Skin of body (tissue), 2 donors: ENCODE data around the gene TREH. TPM values are rescaled to one million over a fixed set of nuclear protein-coding genes. Genes with fewer than 3 reads are reported as not detected.
"Not testable (repeated sequence)": the region's sequence is repeated elsewhere in the genome, so short reads cannot be mapped to it uniquely, and the experiment has no call there.

Experiments used
- DNase-seq: peaks from one replicate; lab custom pipeline; 2025; lab: John Stamatoyannopoulos, UW
- total RNA-seq: library from RNA; depleted of rRNA; stranded (reverse); fragments of >200 nt; gene quantifications from one replicate; pipeline ENCODE4 v1.2.3, GENCODE V29; 2014

Gene TREH, protein sequence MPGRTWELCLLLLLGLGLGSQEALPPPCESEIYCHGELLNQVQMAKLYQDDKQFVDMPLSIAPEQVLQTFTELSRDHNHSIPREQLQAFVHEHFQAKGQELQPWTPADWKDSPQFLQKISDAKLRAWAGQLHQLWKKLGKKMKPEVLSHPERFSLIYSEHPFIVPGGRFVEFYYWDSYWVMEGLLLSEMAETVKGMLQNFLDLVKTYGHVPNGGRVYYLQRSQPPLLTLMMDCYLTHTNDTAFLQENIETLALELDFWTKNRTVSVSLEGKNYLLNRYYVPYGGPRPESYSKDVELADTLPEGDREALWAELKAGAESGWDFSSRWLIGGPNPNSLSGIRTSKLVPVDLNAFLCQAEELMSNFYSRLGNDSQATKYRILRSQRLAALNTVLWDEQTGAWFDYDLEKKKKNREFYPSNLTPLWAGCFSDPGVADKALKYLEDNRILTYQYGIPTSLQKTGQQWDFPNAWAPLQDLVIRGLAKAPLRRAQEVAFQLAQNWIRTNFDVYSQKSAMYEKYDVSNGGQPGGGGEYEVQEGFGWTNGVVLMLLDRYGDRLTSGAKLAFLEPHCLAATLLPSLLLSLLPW
- total RNA-seq: not detected

- no peak for DNase-seq
Observed at GRCh38 chr11:118679483-118679882, at the start of gene TREH. Gene TREH, minus strand, starts transcription at chr11:118679650. Its CDS starts 23 bp downstream, at chr11:118679627.

GRCh38 chr11:118728112-118728511, 48.7 kb upstream of the TREH start:
- DNase-seq: not testable (repeated sequence)

GRCh38 chr11:118727721-118728066, 48.2 kb upstream of the TREH start:
- not testable (repeated sequence) for DNase-seq

DNA sequence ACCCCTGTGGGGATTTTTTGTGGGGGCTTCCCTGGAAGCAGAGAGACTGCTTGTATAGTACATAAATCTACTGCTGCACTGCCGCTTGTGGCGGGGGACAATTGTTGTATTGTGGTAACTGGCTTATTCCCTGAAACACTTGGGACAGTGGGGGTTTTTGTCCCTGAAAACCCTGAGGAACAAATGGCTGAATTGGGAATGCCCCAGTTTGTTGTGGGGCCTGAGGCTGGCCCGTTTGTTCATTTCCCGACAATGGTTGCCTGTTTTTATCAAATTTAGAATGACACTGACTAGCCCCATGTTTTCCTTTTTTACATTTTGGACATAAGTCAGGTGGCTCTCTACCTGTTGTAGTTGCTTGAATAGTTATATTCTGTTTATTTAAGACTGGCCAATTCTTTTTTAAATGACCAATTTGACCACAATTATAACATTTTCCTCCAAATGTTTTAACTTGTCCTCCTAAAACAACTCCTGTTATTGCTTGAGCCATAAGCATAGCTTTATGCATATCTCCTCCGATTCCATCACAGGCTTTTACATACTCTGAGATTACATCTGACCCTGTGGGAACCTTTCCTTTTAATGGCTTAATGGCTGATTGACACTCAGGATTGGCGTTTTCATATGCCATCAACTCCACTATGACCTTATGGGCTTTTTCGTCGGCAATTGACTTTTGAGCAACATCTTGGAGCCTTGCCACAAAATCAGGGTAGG, 47.7 kb upstream of the TREH start:
- not testable (repeated sequence) for DNase-seq

DNA sequence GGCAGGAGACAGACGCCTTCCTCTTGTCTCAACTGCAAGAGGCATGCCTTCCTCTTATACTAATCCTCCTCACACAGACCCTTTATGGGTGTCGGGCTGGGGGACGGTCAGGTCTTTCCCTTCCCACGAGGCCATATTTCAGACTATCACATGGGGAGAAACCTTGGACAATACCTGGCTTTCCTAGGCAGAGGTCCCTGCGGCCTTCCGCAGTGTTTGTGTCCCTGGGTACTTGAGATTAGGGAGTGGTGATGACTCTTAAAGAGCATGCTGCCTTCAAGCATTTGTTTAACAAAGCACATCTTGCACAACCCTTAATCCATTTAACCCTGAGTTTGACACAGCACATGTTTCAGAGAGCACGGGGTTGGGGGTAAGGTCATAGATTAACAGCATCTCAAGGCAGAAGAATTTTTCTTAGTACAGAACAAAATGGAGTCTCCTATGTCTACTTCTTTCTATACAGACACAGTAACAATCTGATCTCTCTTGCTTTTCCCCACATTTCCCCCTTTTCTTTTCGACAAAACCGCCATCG, 42.1 kb upstream of the TREH start:
- DNase-seq: not testable (repeated sequence)

DNA sequence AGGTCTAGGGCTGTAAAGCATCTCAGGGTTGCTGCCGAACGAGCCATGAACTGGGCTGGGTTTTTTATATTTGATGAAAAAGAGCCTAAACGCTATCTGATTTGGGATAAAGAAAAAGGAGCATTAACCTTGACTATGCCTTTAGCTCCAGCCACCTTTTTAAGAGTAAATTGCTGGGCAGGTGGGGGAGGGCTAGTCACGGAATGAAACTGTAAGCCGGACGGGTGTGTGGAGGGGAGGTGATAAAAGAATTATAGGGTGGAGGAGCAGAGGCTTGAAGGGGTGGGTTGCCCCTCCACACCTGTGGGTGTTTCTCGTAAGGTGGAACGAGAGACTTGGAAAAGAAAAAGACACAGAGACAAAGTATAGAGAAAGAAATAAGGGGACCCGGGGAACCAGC, 41.3 kb upstream of the TREH start:
- DNase-seq: not testable (repeated sequence)

DNA sequence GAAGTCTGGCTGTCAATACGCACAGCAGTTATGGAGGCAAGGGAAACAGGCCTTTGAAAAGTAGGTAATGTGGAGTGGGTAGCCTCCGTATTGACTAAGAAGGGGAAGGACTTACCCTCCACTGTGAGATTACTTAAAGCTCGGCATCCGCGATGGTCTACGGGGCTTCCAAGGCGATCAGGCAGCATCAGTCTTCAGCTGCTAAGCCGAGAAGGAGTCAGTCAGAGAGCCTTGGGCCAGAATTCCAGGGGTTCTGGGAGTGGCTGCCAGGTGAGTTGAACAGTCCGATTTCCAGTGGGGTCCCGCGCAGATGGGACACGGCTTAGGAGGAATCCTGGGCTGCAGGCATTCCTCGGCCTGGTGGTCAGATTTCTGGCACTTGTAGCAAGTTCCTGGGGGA, 40.6 kb upstream of the TREH start:
- DNase-seq: not testable (repeated sequence)

DNA sequence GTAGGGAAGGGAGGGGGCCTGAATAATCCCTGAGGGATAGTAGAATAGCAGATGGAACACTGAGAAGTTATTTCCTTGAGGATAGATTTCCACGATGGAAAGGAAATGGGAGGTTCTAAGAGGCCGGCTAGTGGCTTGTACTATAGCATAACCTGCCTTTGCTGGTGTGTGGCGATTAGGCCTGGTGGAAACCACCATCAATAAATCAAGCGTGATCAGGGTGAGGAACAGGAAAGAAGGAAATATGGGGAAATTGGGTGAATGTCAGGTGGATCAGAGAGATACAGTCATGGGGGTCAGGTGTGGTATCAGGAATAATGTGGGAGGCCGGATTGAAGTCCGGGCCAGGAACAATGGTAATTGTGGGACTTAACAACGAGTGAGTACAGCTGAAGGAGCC, 39.1 kb upstream of the TREH start:
- not testable (repeated sequence) for DNase-seq

DNA sequence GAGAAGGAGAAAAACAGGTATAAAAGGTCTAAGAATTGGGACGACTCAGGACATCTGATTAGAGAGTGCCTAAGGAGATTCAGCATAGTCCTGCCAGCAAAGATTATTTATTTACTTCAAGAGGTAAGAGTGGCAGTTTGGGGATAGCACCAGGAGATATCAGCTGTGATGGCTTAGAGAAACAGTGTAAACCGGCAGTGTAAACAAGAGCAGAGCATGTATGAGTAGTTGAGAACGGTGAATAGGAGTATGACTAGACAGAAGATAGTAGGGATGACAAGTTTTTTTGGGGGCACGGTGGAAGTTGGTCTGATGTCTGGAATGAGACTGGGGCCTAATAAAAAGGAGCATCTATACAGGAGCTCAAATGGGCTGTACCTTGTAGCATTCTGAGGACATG, 38.3 kb upstream of the TREH start:
- DNase-seq: not testable (repeated sequence)

DNA sequence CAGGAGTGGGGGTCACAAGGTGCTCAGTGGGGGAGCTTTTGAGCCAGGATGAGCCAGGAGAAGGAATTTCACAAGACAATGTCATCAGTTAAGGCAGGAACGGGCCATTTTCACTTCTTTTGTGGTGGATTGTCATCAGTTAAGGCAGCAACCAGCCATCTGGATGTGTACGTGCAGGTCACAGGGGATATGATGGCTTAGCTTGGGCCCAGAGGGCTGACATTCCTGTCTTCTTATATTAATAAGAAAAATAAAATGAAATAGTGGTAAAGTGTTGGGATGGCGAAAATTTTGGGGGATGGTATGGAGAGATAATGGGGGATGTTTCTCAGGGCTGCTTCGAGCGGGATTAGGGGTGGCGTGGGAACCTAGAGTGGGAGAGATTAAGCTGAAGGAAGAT, 37.8 kb upstream of the TREH start:
- DNase-seq: not testable (repeated sequence)

DNA sequence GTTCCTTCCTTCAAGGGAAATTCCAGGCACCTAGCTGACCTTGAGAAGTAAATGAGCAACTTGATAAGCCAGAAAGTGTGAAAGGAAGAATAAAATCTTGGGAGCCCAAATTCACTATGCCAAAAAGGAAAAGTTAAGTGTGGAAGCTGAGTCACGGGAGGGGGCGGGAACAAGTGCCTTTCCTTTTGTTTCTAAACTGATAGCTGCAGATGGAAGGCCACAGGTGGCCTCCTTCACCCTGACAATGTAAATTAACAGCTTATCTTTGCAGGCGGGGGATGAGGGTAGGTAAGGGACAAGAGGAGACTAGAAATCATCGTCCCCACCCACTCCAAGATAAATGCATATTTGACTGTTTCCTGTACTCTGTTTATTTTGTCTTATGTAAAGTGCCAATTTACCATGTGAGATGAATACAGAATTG, 36.4 kb upstream of the TREH start:
- no peak for DNase-seq

DNA sequence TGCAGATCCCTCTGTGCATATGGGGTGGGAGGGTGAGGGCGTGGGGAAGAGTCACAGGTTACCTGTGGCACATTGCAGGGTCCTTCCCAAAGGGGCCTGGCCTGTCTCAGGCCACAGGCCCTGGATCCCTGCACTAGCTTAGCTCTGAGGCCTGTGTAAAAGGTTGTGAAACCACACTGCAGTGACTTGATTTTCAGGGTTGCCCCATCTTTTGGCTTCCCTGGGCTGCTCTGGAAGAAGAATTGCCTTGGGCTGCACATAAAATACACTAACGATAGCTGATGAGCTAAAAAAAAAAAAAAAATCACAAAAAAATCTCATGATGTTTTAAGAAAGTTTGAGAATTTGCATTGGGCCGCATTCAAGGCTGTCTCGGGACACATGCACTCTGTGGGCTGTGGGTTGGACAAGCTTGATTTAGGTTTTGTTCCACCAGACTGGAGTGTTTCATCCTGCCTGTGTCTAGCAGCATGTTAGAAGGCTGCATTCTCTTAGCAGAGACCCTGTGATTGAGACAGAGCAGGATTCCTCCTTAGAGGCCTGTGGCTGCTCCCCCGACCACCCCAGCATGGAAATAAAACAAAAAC, 35.9 kb upstream of the TREH start:
- no peak for DNase-seq

DNA sequence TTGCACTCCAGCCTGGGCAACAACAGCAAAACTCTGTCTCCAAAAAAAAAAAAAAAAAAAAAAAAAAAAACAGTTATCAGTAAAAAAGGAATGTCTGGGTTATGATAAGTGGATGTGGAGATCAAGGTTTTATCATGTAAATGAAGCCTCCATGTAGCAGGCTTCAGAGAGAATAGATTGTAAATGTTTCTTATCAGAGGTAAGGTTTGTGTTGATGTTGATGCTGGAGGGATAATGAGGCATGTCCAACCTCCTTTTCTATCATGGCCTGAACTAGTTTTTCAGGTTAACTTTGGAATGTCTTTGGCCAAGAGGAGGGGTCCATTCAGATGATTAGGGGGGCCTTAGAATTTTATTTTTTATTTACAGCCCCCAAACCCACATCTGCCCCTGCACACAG, 35.4 kb upstream of the TREH start:
- no peak for DNase-seq

- not testable (repeated sequence) for DNase-seq
Observed at GRCh38 chr11:118714416-118714815, 35.0 kb upstream of the TREH start.

DNA sequence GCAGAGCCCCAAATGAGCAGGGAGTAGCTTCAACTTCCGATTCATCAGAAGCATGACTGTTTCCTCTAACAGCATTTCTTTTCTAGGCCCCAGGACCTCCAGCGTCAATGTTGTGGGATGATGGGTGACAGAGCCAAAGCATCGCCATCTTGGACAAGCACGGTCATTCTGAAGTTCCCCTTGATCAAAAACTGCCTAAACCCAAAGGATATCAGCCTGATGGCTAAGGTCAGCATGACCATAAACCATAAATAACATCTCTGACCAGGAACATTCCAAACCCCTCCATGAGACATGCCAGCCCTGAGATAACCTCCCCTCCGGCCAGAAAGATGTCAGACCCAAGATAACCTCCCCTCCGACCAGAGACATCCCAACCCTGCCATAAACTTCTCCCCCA, 28.8 kb upstream of the TREH start:
- no peak for DNase-seq

- DNase-seq: no peak
Observed at GRCh38 chr11:118706546-118706825, 27.0 kb upstream of the TREH start.

DNA sequence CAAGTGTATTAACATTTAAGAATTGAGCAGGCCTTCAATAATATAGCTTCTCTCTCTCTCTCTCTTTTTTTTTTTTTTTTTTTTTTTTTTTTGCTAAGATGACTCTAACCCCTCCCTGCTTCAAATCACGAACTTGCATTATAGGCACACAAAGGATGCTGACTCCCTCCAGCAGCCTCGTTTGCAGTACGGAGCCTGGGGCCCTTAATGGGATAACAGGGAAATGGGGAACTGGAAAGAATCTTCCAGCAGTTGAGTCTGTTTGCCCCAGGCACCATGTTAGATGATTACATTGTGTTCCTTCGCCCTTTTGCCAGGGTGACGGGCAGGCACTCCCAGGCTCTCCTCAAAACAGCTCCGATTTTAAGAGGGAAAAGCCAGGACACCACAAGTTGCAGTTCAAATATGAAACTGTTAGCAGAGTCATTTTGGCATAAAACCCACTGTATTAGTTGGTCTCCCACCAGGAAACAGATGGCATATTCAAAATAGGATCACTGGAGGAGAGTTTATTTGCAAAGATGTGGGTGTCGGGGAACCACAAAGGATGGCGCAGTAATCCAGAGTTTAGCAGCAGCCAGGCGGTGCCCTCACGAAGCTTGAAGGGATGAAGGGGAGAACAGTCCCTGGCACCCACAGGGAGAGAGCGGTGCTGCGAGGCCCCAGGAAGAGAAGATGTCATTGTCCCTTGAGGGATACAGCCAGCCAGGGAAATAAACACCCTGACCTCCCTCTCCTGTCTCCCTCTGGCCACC, 26.5 kb upstream of the TREH start:
- no peak for DNase-seq

DNA sequence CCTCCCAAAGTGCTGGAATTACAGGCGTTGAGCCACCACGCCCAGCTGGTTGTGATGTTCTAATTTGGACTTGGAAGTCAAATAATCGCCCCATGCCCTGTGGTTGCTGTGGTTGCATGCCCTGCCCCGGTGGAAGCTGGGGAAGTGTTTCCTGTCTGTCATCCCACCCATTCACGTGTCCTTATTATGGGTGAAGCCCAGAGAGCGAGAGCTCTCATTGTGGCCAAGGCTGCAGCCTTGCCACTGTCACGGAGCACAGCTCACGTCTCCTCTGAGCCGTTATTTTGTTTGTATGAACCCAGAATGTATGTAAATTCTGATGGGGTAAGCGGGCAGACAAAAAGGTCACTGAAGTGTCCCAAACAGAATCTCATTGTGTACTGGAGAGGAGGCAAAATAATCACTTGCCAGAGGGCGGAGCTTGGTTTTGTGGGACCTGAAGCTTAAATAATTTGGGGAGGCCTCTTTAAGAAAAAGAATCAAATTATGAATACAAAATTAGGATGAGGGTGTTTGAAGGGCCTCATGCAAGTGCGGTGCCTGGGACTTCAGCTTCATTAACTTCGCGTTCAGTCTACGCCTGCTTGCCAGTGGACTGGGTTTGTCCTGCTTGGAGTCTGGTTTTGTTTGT, 25.8 kb upstream of the TREH start:
- DNase-seq: no peak

DNA sequence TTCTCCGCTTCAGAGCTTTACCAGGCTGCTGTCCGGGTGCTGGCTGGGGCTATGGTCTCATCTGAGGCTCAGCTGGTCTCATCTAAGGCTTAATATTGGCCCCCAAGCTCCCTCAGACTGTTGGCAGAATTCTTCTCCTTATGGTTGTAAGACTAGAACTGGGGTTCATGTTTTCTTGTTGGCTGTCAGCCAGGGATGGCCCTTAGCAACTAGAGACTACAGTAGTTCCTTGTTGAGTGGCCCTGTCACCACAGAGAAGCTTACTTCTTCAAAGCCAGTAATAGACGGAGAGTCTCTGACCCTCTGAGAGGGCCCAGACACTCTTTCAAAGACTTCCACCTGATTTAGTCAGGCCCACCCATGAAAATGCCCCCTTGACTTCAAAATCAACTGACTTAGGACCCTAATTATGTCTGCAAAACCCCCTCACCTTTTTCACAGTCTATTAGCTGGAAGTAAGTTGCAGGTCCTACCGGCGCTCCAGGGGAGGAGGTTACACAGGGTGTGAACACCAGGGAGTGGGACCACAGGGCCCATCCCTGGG, 24.2 kb upstream of the TREH start:
- DNase-seq: no peak

GRCh38 chr11:118699506-118700220, 20.2 kb upstream of the TREH start:
- DNase-seq: no peak
